Activated B cell treated with CpG ODN at 0.5 μM for 24 hours (primary cell): ENCODE results near the gene ITSN2. TPM values are rescaled to one million over a fixed set of nuclear protein-coding genes. Genes with fewer than 3 reads are reported as not detected.

Source experiments
- ATAC-seq: fragments of 200-7000 bp; cut with Tn5 transposase; one replicate; pipeline ENCODE4 v1.10.0; 2021; ENCODE audit warnings: low read depth, mild to moderate bottlenecking, moderate library complexity
- CTCF ChIA-PET: fragments of 350-600 bp; sonication (Branson Sonifier 250); formaldehyde crosslinking; loops from one replicate; lab custom pipeline; 2021; ENCODE audit warnings: antibody characterized with exemption; lab: Charles Lee
- POLR2A ChIA-PET: fragments of 350-600 bp; sonication (Branson Sonifier 250); formaldehyde crosslinking; loops from one replicate; lab custom pipeline; 2021; ENCODE audit warnings: antibody characterized with exemption; lab: Charles Lee
- DNase-seq: peaks from one replicate; pipeline ENCODE4 v3.0.0; 2022
- H3K27ac Mint-ChIP-seq: one replicate; pipeline ENCODE4 v1.8.0; 2020; ENCODE audit warnings: mixed read lengths
- H3K27me3 Mint-ChIP-seq: one replicate; pipeline ENCODE4 v1.8.0; 2021; ENCODE audit warnings: mixed read lengths
- H3K36me3 Mint-ChIP-seq: one replicate; pipeline ENCODE4 v1.8.0; 2021; ENCODE audit warnings: low read depth, mixed read lengths
- H3K4me1 Mint-ChIP-seq: one replicate; pipeline ENCODE4 v1.8.0; 2021; ENCODE audit warnings: mixed read lengths
- H3K4me3 Mint-ChIP-seq: one replicate; pipeline ENCODE4 v1.8.0; 2020; ENCODE audit warnings: mild to moderate bottlenecking, mixed read lengths
- H3K9me3 Mint-ChIP-seq: one replicate; pipeline ENCODE4 v1.8.0; 2020; ENCODE audit warnings: mixed read lengths
- CTCF ChIP-seq: fragments of 200-600 bp; IDR thresholded peaks from one replicate; pipeline ENCODE4 v1.8.0; 2022; ENCODE audit warnings: antibody characterized with exemption, mild to moderate bottlenecking
- intact Hi-C: fragments of 100-400 bp; cut with micrococcal nuclease; formaldehyde crosslinking; loops from one replicate; pipeline ENCODE4 v1.15.1; 2024
- total RNA-seq: library from RNA; stranded (reverse); gene quantifications from 2 replicates; pipeline ENCODE4 v1.2.3, GENCODE V29; 2022

Gene ITSN2
- total RNA-seq, 1 donor from 2014 or later = 156 TPM

GRCh38 chr2:24307961-24308360 lies 52.4 kb downstream of the ITSN2 start:
- DNase-seq (no peak), ATAC-seq (no peak)
- Mint-ChIP-seq H3K36me3 (peaks cover 78% of the 10 kb centered on the region), H3K4me3 (no peak overlapping the region), H3K9me3 (no peaks in the 10 kb centered on the region), H3K27ac (no peak overlapping the region), H3K4me1 (no peaks in the 10 kb centered on the region), H3K27me3 (no peaks in the 10 kb centered on the region)
- intact Hi-C loops = loop anchor here (2.0 kb wide), 1 partner anchor 75 kb away; no protein-coding TSS in a partner anchor
- ChIA-PET CTCF (no interaction called here), POLR2A (no interaction called here)
- TF ChIP-seq CTCF = no peak

GRCh38 chr2:24304631-24305030 lies 55.7 kb downstream of the ITSN2 start:
- no peak for DNase-seq
- intact Hi-C loops = no loop called here
- Mint-ChIP-seq H3K4me3 (no peak overlapping the region), H3K9me3 (no peaks in the 10 kb centered on the region), H3K27me3 (no peaks in the 10 kb centered on the region), H3K36me3 (peaks cover 82% of the 10 kb centered on the region), H3K27ac (peak overlapping the region; percentile 41), H3K4me1 (no peaks in the 10 kb centered on the region)
- no peak for ATAC-seq
- no peak for TF ChIP-seq CTCF
- POLR2A ChIA-PET = interaction anchor here (1.3 kb wide), 1 partner anchor 56 kb away, joined by 3 read pairs; no protein-coding TSS in a partner anchor
- CTCF ChIA-PET = no interaction called here

- Mint-ChIP-seq H3K9me3 (no peaks in the 10 kb centered on the region), H3K4me1 (no peaks in the 10 kb centered on the region), H3K36me3 (peaks cover 82% of the 10 kb centered on the region), H3K27ac (no peak overlapping the region), H3K4me3 (no peak overlapping the region), H3K27me3 (no peaks in the 10 kb centered on the region)
- intact Hi-C loops = no loop called here
- no peak for DNase-seq
- ATAC-seq = no peak
- TF ChIP-seq CTCF = no peak
- ChIA-PET POLR2A (no interaction called here), CTCF (no interaction called here)
Observed at GRCh38 chr2:24304098-24304497, 56.2 kb downstream of the ITSN2 start.

DNA sequence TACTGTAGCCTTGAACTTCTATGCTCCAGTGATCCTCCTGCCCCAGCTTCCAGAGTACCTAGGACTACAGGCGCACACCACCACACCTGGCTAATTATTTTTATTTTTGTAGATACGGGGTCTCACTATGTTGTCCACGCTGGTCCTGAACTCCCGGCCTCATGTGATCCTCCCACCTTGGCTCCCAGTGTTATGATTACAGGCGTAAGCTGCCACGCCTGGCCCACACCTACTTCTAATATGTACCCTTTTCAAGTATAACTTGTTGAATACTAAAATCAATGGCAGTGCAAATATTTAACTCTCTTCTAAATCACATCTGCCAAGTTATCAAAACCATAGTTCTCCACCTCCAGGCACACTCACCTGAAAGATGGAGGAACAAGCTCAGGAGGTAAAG lies 58.7 kb downstream of the ITSN2 start:
- H3K27ac Mint-ChIP-seq = no peak overlapping the region
- no peaks in the 10 kb centered on the region for H3K4me1 Mint-ChIP-seq
- DNase-seq (no peak), ATAC-seq (no peak)
- no peaks in the 10 kb centered on the region for H3K9me3 Mint-ChIP-seq
- intact Hi-C loops = no loop called here
- POLR2A ChIA-PET = interaction anchor here (1.0 kb wide), 1 partner anchor 14 kb away, joined by 3 read pairs; no protein-coding TSS in a partner anchor
- CTCF ChIA-PET = no interaction called here
- TF ChIP-seq CTCF = no peak
- peaks cover 83% of the 10 kb centered on the region for H3K36me3 Mint-ChIP-seq
- no peak overlapping the region for H3K4me3 Mint-ChIP-seq
- H3K27me3 Mint-ChIP-seq = no peaks in the 10 kb centered on the region

DNA sequence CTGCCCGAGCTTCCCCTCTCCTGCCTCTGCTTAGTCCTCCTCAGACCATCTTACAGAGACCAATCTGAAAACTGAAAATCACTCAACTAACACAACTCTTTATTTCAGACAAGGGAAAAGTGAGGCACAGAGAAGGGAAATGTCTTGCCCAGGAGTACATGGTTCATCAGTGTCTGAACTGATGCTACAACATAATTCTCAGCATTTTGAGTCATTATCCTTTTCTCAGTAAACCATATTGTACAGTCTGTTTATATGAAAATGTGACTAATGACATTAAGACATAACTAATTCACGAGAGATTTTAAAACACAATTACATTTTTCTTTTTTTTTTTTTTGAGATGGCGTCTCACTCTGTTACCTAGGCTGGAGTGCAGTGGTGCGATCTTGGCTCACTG lies 62.7 kb downstream of the ITSN2 start:
- Mint-ChIP-seq H3K36me3 (peaks cover 85% of the 10 kb centered on the region), H3K9me3 (no peaks in the 10 kb centered on the region), H3K27ac (no peak overlapping the region), H3K27me3 (no peaks in the 10 kb centered on the region), H3K4me3 (no peak overlapping the region), H3K4me1 (no peaks in the 10 kb centered on the region)
- intact Hi-C loops = loop anchor here (2.0 kb wide), 2 partner anchors 17 to 85 kb away; no protein-coding TSS in a partner anchor
- ATAC-seq (no peak), DNase-seq (no peak)
- ChIA-PET CTCF (no interaction called here), POLR2A (interaction anchor here (0.6 kb wide), 2 partner anchors 84 to 475 kb away, joined by 3 to 6 read pairs; no protein-coding TSS in a partner anchor)
- TF ChIP-seq CTCF = no peak
